ENCODE results near the gene MDN1.
"Not testable (repeated sequence)": the region's sequence is repeated elsewhere in the genome, so short reads cannot be mapped to it uniquely, and the experiment has no call there.

- TF ChIP-seq, protein P1, sequence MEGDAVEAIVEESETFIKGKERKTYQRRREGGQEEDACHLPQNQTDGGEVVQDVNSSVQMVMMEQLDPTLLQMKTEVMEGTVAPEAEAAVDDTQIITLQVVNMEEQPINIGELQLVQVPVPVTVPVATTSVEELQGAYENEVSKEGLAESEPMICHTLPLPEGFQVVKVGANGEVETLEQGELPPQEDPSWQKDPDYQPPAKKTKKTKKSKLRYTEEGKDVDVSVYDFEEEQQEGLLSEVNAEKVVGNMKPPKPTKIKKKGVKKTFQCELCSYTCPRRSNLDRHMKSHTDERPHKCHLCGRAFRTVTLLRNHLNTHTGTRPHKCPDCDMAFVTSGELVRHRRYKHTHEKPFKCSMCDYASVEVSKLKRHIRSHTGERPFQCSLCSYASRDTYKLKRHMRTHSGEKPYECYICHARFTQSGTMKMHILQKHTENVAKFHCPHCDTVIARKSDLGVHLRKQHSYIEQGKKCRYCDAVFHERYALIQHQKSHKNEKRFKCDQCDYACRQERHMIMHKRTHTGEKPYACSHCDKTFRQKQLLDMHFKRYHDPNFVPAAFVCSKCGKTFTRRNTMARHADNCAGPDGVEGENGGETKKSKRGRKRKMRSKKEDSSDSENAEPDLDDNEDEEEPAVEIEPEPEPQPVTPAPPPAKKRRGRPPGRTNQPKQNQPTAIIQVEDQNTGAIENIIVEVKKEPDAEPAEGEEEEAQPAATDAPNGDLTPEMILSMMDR (IDR thresholded peaks at IDR 0.05) = not testable (repeated sequence)
- not testable (repeated sequence) for TF ChIP-seq EZH2 (IDR thresholded peaks at IDR 0.05; ENCODE audit: borderline replicate concordance, insufficient read depth, low read depth, low read length, poor library complexity, severe bottlenecking)
These were observed 36.3 kb downstream of the MDN1 start for GRCh38 chr6:89783293-89783692.
